T-helper 1 cell treated with Interleukin-12 subunit alpha and Interleukin-12 subunit beta and Interleukin-4 antibody, amounts not matched to agents 30 μg/mL and 1 μg/mL, for 36 hours (primary cell): ENCODE measurements around the gene OLFML2B.
"Not testable (repeated sequence)": the region's sequence is repeated elsewhere in the genome, so short reads cannot be mapped to it uniquely, and the experiment has no call there.

Experiments used
- H3K27ac Mint-ChIP-seq: one replicate; pipeline ENCODE4 v1.8.0; 2021; ENCODE audit warnings: mild to moderate bottlenecking, mixed read lengths
- H3K27me3 Mint-ChIP-seq: one replicate; pipeline ENCODE4 v1.8.0; 2021; ENCODE audit warnings: low read depth, mixed read lengths
- H3K36me3 Mint-ChIP-seq: one replicate; pipeline ENCODE4 v1.8.0; 2021; ENCODE audit warnings: low read depth, mixed read lengths
- H3K4me1 Mint-ChIP-seq: one replicate; pipeline ENCODE4 v1.8.0; 2021; ENCODE audit warnings: low read depth, mixed read lengths
- H3K4me3 Mint-ChIP-seq: one replicate; pipeline ENCODE4 v1.8.0; 2021; ENCODE audit warnings: mild to moderate bottlenecking, moderate library complexity, mixed read lengths
- H3K9me3 Mint-ChIP-seq: one replicate; pipeline ENCODE4 v1.8.0; 2021; ENCODE audit warnings: mixed read lengths

OLFML2B gene

GRCh38 chr1:162023547-162024501 lies at the start of gene OLFML2B:
Gene OLFML2B, minus strand, starts transcription at chr1:162023869. Its CDS starts 439 bp downstream, at chr1:162023430.
- H3K9me3 Mint-ChIP-seq = no peaks in the 10 kb centered on the region
- H3K4me1 Mint-ChIP-seq = peaks cover 8% of the 10 kb centered on the region
- peaks cover 52% of the 10 kb centered on the region for H3K27me3 Mint-ChIP-seq
- peak within 1 kb of the TSS; percentile 88 for H3K4me3 Mint-ChIP-seq
- H3K36me3 Mint-ChIP-seq = no peaks in the 10 kb centered on the region
- peak within 1 kb of the TSS; percentile 27 for H3K27ac Mint-ChIP-seq

DNA sequence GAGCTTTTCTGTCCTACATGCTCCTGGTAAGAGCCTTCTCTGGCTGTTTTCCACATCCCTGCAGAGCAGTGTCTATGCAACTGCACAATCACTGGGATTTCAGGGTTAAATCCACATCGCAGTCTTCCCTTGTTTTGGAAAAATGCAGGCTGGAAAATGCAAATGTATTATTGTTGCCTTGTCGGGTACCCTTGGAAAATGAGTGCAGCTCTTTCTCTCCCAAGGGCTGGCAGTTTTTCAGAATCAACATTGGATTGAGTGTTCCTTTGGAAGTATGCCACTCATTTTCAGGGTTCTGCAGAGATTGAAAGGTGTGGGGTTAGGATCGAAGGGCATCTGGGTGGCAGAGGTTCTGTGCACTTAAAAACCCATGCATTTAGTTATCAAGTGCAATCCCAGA lies 49.1 kb upstream of the OLFML2B start:
- Mint-ChIP-seq H3K27me3 (peaks cover 69% of the 10 kb centered on the region), H3K4me3 (no peak overlapping the region), H3K4me1 (peaks cover 5% of the 10 kb centered on the region), H3K36me3 (no peaks in the 10 kb centered on the region), H3K27ac (no peak overlapping the region), H3K9me3 (no peaks in the 10 kb centered on the region)

DNA sequence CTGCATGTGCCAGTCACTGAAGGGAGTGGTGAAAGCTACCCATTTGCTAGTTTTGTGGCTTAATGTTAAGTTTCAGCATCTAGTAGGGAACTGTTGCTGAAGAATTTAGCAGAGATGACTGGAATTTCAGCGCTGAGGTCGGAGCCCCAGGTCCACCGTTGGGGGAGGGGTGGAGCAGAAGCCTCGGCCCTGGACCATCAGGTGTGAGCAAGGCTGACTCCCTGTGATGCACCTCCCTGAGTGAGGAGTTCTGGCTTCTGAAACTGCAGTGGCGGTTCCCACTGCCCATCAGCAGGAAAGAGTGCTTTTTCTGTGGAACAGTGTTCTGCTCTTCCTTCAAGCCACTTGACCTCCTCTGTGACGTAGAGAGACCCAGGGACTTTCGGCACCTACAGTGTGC lies 47.2 kb upstream of the OLFML2B start:
- Mint-ChIP-seq H3K9me3 (no peaks in the 10 kb centered on the region), H3K27ac (no peak overlapping the region), H3K36me3 (no peaks in the 10 kb centered on the region), H3K4me3 (peak overlapping the region; percentile 76), H3K27me3 (peaks cover 77% of the 10 kb centered on the region), H3K4me1 (peaks cover 5% of the 10 kb centered on the region)

DNA sequence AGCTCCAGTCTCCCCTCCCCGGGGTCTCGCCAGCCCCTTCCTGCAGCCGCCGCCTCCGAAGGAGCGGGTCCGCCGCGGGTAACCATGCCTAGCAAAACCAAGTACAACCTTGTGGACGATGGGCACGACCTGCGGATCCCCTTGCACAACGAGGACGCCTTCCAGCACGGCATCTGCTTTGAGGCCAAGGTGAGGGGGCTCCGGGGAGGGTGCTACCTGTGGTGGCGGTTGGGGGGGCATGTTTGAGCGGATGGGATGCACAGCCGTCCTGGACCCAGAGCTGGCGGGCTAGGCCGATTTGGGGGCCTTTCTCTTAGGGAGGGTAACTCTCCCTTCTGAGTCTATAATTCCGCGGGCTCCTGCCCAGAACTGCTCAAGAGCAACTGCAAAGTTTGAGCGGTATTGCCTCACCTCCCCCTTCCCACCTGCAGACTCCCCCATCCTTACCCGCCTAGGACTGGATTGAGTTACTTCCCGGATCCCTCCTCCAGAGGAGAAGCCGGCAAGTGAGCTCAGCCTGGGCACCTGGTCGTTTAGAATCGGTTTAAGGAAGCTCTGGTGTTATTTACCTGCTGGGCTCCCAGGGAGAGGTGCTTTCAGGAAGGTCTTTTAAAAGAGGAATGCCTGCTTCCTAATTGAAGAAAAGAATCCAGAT lies 46.6 kb upstream of the OLFML2B start:
- peak overlapping the region; percentile 76 for H3K4me3 Mint-ChIP-seq
- H3K36me3 Mint-ChIP-seq = no peaks in the 10 kb centered on the region
- no peaks in the 10 kb centered on the region for H3K9me3 Mint-ChIP-seq
- H3K27me3 Mint-ChIP-seq = peaks cover 76% of the 10 kb centered on the region
- peaks cover 5% of the 10 kb centered on the region for H3K4me1 Mint-ChIP-seq
- no peak overlapping the region for H3K27ac Mint-ChIP-seq

GRCh38 chr1:162069334-162070093 lies 45.8 kb upstream of the OLFML2B start, which contains the start of gene NOS1AP:
Gene NOS1AP, plus strand, starts transcription at chr1:162069691. Its CDS starts 487 bp downstream, at chr1:162070178.
- peaks cover 76% of the 10 kb centered on the region for H3K27me3 Mint-ChIP-seq
- no peaks in the 10 kb centered on the region for H3K36me3 Mint-ChIP-seq
- H3K4me1 Mint-ChIP-seq = peaks cover 5% of the 10 kb centered on the region
- no peak within 1 kb of the TSS for H3K27ac Mint-ChIP-seq
- peak within 1 kb of the TSS; percentile 76 for H3K4me3 Mint-ChIP-seq
- no peaks in the 10 kb centered on the region for H3K9me3 Mint-ChIP-seq

GRCh38 chr1:162068301-162068700 lies 44.6 kb upstream of the OLFML2B start:
- Mint-ChIP-seq H3K36me3 (no peaks in the 10 kb centered on the region), H3K27ac (no peak overlapping the region), H3K4me3 (peak overlapping the region; percentile 54)

GRCh38 chr1:162067466-162067865 lies 43.8 kb upstream of the OLFML2B start:
- Mint-ChIP-seq H3K9me3 (no peaks in the 10 kb centered on the region), H3K4me3 (no peak overlapping the region), H3K4me1 (peaks cover 5% of the 10 kb centered on the region), H3K27me3 (peaks cover 76% of the 10 kb centered on the region), H3K27ac (no peak overlapping the region), H3K36me3 (no peaks in the 10 kb centered on the region)

More at GRCh38 chr1:162068301-162068700, 44.6 kb upstream of the OLFML2B start:
- peaks cover 5% of the 10 kb centered on the region for H3K4me1 Mint-ChIP-seq
- H3K27me3 Mint-ChIP-seq = peaks cover 74% of the 10 kb centered on the region
- H3K9me3 Mint-ChIP-seq = no peaks in the 10 kb centered on the region

GRCh38 chr1:162066836-162067235 lies 43.2 kb upstream of the OLFML2B start:
- H3K9me3 Mint-ChIP-seq, H3K4me3 Mint-ChIP-seq, H3K4me1 Mint-ChIP-seq, H3K36me3 Mint-ChIP-seq, H3K27ac Mint-ChIP-seq: not testable (repeated sequence)
- H3K27me3 Mint-ChIP-seq = peaks cover 74% of the 10 kb centered on the region

GRCh38 chr1:162065016-162065415 lies 41.3 kb upstream of the OLFML2B start:
- peaks cover 56% of the 10 kb centered on the region for H3K27me3 Mint-ChIP-seq
- H3K4me1 Mint-ChIP-seq = peaks cover 3% of the 10 kb centered on the region
- no peak overlapping the region for H3K27ac Mint-ChIP-seq

GRCh38 chr1:162062542-162063015 lies 38.9 kb upstream of the OLFML2B start:
- no peak overlapping the region for H3K27ac Mint-ChIP-seq
- H3K36me3 Mint-ChIP-seq = no peaks in the 10 kb centered on the region
- H3K27me3 Mint-ChIP-seq = peaks cover 44% of the 10 kb centered on the region
- H3K4me1 Mint-ChIP-seq = no peaks in the 10 kb centered on the region
- H3K4me3 Mint-ChIP-seq = no peak overlapping the region
- H3K9me3 Mint-ChIP-seq = no peaks in the 10 kb centered on the region

More at GRCh38 chr1:162065016-162065415, 41.3 kb upstream of the OLFML2B start:
- Mint-ChIP-seq H3K4me3 (no peak overlapping the region), H3K36me3 (no peaks in the 10 kb centered on the region), H3K9me3 (no peaks in the 10 kb centered on the region)

DNA sequence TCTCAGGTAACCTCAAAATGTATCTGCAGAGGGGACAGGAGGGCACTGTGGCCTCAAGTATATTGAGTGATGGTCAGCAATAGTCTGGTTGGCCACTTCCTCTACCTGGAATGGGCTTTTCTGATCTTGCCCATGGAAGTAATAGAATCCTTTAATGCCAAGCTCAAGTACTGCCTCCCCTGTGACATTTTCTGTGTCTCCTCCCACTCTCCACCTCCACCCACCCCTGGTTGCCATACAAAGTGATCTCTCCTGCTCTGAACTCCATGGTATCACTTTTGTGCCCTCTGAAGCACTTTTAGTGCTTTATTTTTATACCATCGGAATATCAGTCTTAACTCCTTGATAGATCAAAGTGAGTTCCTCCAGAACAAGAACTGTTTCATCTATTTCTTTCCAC lies 36.6 kb upstream of the OLFML2B start:
- Mint-ChIP-seq H3K4me1 (no peaks in the 10 kb centered on the region), H3K36me3 (no peaks in the 10 kb centered on the region), H3K27me3 (peaks cover 31% of the 10 kb centered on the region), H3K9me3 (no peaks in the 10 kb centered on the region), H3K27ac (no peak overlapping the region), H3K4me3 (no peak overlapping the region)

GRCh38 chr1:162059721-162060120 lies 36.1 kb upstream of the OLFML2B start:
- no peak overlapping the region for H3K4me3 Mint-ChIP-seq
- H3K9me3 Mint-ChIP-seq = no peaks in the 10 kb centered on the region
- H3K27me3 Mint-ChIP-seq = peaks cover 26% of the 10 kb centered on the region
- no peaks in the 10 kb centered on the region for H3K36me3 Mint-ChIP-seq
- no peak overlapping the region for H3K27ac Mint-ChIP-seq
- H3K4me1 Mint-ChIP-seq = no peaks in the 10 kb centered on the region

- Mint-ChIP-seq H3K36me3 (no peaks in the 10 kb centered on the region), H3K27ac (no peak overlapping the region), H3K9me3 (no peaks in the 10 kb centered on the region)
These were observed 32.9 kb upstream of the OLFML2B start for GRCh38 chr1:162056579-162056978.

GRCh38 chr1:162056043-162056442 lies 32.4 kb upstream of the OLFML2B start:
- Mint-ChIP-seq H3K27ac (no peak overlapping the region), H3K4me3 (no peak overlapping the region), H3K4me1 (no peaks in the 10 kb centered on the region), H3K27me3 (peaks cover 7% of the 10 kb centered on the region), H3K36me3 (no peaks in the 10 kb centered on the region), H3K9me3 (no peaks in the 10 kb centered on the region)

More at GRCh38 chr1:162056579-162056978, 32.9 kb upstream of the OLFML2B start:
- peaks cover 7% of the 10 kb centered on the region for H3K27me3 Mint-ChIP-seq
- no peak overlapping the region for H3K4me3 Mint-ChIP-seq
- no peaks in the 10 kb centered on the region for H3K4me1 Mint-ChIP-seq
